Upper lobe of right lung (tissue), 1 donor: ENCODE measurements around the gene RBM5. TPM values are rescaled to one million over a fixed set of nuclear protein-coding genes. Genes with fewer than 3 reads are reported as not detected.

ENCODE experiments used
- ATAC-seq: fragments of 200-7000 bp; cut with Tn5 transposase; one replicate; pipeline ENCODE4 v1.9.1; 2020; ENCODE audit warnings: mild to moderate bottlenecking, moderate library complexity
- DNase-seq: peaks from one replicate; pipeline ENCODE4 v3.0.0-alpha.2; 2020
- H3K27ac ChIP-seq: fragments of 200-600 bp; one replicate; pipeline ENCODE4 v1.8.0; 2022
- H3K27me3 ChIP-seq: fragments of 200-600 bp; one replicate; pipeline ENCODE4 v1.8.0; 2022; ENCODE audit warnings: mild to moderate bottlenecking
- H3K36me3 ChIP-seq: fragments of 200-600 bp; one replicate; pipeline ENCODE4 v1.8.0; 2022
- H3K4me1 ChIP-seq: fragments of 200-600 bp; one replicate; pipeline ENCODE4 v1.8.0; 2022
- H3K4me3 ChIP-seq: fragments of 200-600 bp; one replicate; pipeline ENCODE4 v1.8.0; 2022; ENCODE audit warnings: mild to moderate bottlenecking
- H3K9me3 ChIP-seq: fragments of 200-600 bp; one replicate; pipeline ENCODE4 v1.8.0; 2022
- intact Hi-C: fragments of 100-400 bp; cut with DNase I; formaldehyde crosslinking; loops from one replicate; pipeline ENCODE4 v1.11.0; 2022
- total RNA-seq: library from RNA; stranded (reverse); fragmentation: NEBNext Ultra II Directional; extraction: Animal tissue kit (Norgen Biotek cat#: 25700); gene quantifications from one replicate; pipeline ENCODE4 v1.2.1, GENCODE V29; 2021
- TF ChIP-seq, protein P1 (sequence below): fragments of 200-600 bp; IDR thresholded peaks from one replicate; pipeline ENCODE4 v1.8.0; 2022; ENCODE audit warnings: antibody characterized with exemption
- donor health status: DM: no; HTN: yes; CAD: no; lungs with severe emphysema.

Gene RBM5
- total RNA-seq, 1 donor from 2014 or later: 161 TPM

DNA sequence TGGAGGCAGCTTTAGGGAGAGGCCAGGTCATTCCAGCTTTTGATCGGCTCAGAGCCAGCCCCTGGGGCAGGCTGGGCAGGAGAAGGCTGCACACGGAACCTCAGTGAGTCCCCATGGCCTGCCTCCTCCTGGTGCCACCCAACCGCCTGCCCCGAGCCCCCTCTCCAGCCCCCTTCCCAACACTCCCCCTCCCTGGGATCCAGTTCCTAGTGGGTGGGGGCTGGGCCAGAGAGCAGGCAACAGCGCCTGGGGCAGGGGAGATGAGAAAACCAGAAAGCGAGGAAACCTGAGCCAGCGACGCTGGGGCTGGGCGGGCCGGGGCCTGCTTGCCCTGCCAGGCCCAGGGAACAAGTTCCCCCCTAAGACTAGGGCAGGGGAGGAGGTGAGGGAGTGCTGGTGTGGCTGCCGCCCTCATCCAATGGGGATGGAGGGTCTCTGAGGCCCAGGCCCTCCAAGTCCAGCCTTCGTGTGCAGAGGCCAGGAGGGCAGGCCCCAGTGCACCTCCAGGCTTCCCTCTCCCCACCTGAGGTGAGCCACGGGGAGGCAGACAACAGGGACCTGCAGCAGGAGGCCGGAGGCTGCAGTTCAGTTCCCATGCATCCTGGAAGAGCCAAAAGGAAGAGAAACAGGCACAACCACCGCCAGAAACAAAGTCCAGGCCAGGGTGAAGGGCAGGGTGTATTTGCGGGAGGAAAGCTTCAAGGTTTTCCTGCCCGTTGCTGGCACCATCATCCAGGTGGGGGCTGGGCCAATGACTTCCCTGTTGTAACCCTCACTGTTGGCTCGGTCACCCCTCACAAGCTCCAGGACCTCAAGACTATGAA is 62.4 kb downstream of the RBM5 start:
- DNase-seq (no peak), ATAC-seq (no peak)
- intact Hi-C loops: no loop called here
- H3K4me1 ChIP-seq: peaks cover 13% of the 10 kb centered on the region
- H3K36me3 ChIP-seq: no peaks in the 10 kb centered on the region
- H3K27ac ChIP-seq: no peak overlapping the region
- TF ChIP-seq, protein P1, sequence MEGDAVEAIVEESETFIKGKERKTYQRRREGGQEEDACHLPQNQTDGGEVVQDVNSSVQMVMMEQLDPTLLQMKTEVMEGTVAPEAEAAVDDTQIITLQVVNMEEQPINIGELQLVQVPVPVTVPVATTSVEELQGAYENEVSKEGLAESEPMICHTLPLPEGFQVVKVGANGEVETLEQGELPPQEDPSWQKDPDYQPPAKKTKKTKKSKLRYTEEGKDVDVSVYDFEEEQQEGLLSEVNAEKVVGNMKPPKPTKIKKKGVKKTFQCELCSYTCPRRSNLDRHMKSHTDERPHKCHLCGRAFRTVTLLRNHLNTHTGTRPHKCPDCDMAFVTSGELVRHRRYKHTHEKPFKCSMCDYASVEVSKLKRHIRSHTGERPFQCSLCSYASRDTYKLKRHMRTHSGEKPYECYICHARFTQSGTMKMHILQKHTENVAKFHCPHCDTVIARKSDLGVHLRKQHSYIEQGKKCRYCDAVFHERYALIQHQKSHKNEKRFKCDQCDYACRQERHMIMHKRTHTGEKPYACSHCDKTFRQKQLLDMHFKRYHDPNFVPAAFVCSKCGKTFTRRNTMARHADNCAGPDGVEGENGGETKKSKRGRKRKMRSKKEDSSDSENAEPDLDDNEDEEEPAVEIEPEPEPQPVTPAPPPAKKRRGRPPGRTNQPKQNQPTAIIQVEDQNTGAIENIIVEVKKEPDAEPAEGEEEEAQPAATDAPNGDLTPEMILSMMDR: no peak
- H3K4me3 ChIP-seq: no peak overlapping the region
- H3K27me3 ChIP-seq: no peaks in the 10 kb centered on the region
- no peaks in the 10 kb centered on the region for H3K9me3 ChIP-seq

DNA sequence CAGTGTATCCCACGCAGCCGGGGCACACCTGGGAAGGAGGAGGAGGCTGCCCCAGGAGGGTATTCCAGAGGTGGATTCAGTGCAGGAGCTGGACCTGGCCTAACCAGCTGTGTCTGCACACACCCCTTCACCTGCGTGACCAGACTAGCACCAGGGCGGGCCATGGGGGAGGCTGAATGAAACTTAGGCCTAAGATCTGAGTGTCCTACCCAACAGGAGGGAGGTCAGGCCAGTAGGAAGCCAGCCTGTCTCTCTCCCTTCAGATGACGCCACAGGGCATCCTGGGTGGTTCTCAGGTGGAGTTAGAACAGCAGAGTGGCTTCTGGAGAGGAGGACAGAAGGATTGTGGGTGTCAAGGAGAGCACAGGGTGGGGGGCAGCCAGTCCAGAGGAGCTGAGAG is 63.0 kb downstream of the RBM5 start:
- Histone ChIP-seq H3K27ac (no peak overlapping the region), H3K4me3 (no peak overlapping the region), H3K36me3 (no peaks in the 10 kb centered on the region), H3K4me1 (peaks cover 19% of the 10 kb centered on the region), H3K9me3 (no peaks in the 10 kb centered on the region), H3K27me3 (no peaks in the 10 kb centered on the region)
- ATAC-seq (no peak), DNase-seq (no peak)
- TF ChIP-seq, protein P1: no peak
- intact Hi-C loops: no loop called here

DNA sequence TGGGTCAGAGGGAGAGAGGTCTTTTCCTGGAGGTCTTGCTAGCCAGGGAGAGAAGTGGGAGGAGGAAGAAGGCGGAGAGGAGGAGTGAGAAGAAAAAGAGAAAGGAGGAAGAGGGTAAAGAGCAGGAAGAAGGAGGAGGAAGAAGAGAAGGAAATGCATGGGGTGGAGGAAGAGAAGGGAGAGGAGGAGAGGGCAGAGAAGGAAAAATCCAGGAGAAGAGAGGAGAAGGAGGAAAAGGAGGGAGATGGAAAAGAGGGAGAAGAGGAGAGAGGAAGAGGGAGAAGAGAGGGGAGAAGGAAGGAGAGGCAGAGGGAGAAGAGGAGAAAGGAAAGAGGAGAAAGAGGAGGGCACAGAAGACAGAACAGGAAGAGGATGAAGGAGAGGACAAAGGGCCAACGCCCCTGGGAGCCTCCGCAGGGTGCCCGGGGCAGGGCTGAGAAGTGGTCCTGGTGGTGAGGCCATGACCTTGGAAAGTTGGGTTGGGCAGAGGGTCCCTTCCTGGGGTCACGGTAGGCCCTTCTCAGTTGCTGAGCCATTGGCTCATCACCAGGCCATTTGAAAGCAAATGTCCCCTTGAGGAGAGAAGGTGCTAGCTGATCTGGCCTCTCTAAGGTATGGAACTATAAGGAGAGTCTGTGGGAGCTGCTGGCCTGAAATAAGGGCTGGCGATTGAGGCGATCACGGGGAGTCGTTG is 65.2 kb downstream of the RBM5 start:
- no peaks in the 10 kb centered on the region for H3K9me3 ChIP-seq
- TF ChIP-seq, protein P1: no peak
- no peak overlapping the region for H3K27ac ChIP-seq
- DNase-seq (no peak), ATAC-seq (no peak)
- H3K36me3 ChIP-seq: no peaks in the 10 kb centered on the region
- H3K4me1 ChIP-seq: peaks cover 34% of the 10 kb centered on the region
- H3K27me3 ChIP-seq: no peaks in the 10 kb centered on the region
- intact Hi-C loops: no loop called here
- H3K4me3 ChIP-seq: peak overlapping the region; percentile 60

DNA sequence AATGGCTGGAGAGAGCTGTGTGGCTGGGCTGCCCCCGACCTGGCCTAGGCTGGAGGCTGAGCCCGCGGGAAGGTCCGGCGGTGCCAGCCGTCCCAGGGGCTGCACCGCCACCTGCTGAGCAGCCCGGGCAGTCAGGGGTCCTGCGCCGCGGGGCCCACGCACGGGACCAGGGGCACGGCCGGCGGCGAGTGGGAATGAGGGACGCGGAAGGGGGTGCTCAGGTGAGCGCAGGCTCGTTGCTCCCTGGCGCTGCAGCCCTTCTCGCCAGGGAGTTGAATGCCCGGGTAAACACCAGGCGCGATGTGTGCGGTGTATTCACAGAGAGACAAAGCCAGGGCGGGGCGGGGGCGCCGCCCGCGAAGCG is 65.7 kb downstream of the RBM5 start:
- DNase-seq (no peak), ATAC-seq (peak; percentile 40)
- Histone ChIP-seq H3K36me3 (no peaks in the 10 kb centered on the region), H3K27ac (no peak overlapping the region), H3K4me1 (peaks cover 38% of the 10 kb centered on the region), H3K9me3 (no peaks in the 10 kb centered on the region), H3K27me3 (no peaks in the 10 kb centered on the region), H3K4me3 (peak overlapping the region; percentile 60)
- intact Hi-C loops: no loop called here
- TF ChIP-seq, protein P1: peak; percentile 14

DNA sequence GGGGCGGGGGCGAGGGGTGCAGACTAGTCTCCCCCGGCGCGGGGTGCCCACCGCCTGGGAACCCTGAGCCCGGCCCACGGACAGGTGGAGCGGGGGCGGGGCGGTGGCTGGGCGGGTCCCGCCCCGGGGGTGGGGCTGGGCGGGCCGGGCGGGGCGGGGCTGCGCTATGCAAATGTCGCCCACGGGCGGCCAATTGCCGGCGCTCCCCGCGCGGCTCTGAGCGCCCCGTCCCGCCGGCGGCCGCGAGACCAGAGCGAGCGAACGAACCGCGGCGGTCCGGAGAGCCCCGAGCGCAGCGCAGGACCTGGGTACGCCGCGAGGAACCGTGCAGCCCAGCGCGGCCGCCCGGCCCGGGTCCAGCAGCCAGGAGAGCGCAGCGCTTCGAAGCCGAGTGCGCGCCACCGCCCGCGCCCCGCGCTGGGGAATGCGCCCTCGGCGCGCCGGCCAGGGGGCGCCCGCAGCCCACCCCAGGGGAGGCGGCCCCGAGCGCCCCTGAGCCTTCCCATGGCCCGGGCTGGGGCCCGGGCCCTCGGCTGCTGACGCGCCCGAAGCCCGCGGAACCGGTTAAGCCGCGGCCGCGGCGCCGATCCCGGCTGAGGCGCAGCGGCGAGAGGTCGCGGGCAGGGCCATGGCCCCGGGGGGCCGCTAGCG is 66.2 kb downstream of the RBM5 start, which contains the start of gene SEMA3F:
SEMA3F (plus strand) TSS at position 485 of the 651 bp plus-strand sequence. CDS start 4,299 bp downstream, outside the sequence.
- H3K4me3 ChIP-seq: peak within 1 kb of the TSS; percentile 60
- peak; percentile 88 for DNase-seq
- ATAC-seq: peak; percentile 89
- peaks cover 38% of the 10 kb centered on the region for H3K4me1 ChIP-seq
- no peaks in the 10 kb centered on the region for H3K36me3 ChIP-seq
- H3K27me3 ChIP-seq: no peaks in the 10 kb centered on the region
- intact Hi-C loops: no loop called here
- TF ChIP-seq, protein P1: no peak
- peak within 1 kb of the TSS; percentile 65 for H3K27ac ChIP-seq
- no peaks in the 10 kb centered on the region for H3K9me3 ChIP-seq
